Gastroesophageal sphincter (tissue), 4 donors: ENCODE data around the gene BTBD6. TPM values are rescaled to one million over a fixed set of nuclear protein-coding genes. Genes with fewer than 3 reads are reported as not detected.

Source experiments
- ATAC-seq: fragments of 150-250 bp; one replicate; pipeline ENCODE4 v1.9.1; 2016; ENCODE audit warnings: mild to moderate bottlenecking, moderate library complexity
- H3K27ac ChIP-seq, 4 donors: fragments of 200-600 bp; sonication (generic) in 3 of 4; 1 replicate in 3 of 4; 2 replicates in 1 of 4; pipeline ENCODE4 v1.5.1; 2016 to 2019
- H3K27me3 ChIP-seq: fragments of 200-600 bp; sonication (generic); one replicate; pipeline ENCODE4 v1.5.1; 2019
- H3K36me3 ChIP-seq, 2 donors: fragments of 200-600 bp; sonication (generic); one replicate each; pipeline ENCODE4 v1.5.1; 2019; ENCODE audit warnings: control low read depth in 1 of 2
- H3K4me1 ChIP-seq, 3 donors: fragments of 200-600 bp; sonication (generic); 1 replicate in 2 of 3; 2 replicates in 1 of 3; pipeline ENCODE4 v1.5.1; 2016 to 2019; ENCODE audit warnings: control low read depth in 2 of 3
- H3K4me3 ChIP-seq, 2 donors: fragments of 200-600 bp; sonication (generic); one replicate each; pipeline ENCODE4 v1.5.1; 2019; ENCODE audit warnings: mild to moderate bottlenecking in 1 of 2, moderate library complexity in 1 of 2
- H3K9me3 ChIP-seq, 3 donors: fragments of 200-600 bp; sonication (generic); one replicate each; pipeline ENCODE4 v1.5.1; 2017 to 2019; ENCODE audit warnings: control low read depth in 2 of 3
- EP300 ChIP-seq: sonication (generic); formaldehyde crosslinking; IDR thresholded peaks from one replicate; pipeline ENCODE4 v1.6.1; 2017; ENCODE audit warnings: antibody characterized with exemption, mild to moderate bottlenecking
- POLR2A ChIP-seq, 2 donors: fragments of 450-650 bp; IDR thresholded peaks; one replicate each; pipeline ENCODE4 v1.6.1; 2017; ENCODE audit warnings: antibody characterized with exemption in 2 of 2, mild to moderate bottlenecking in 2 of 2, moderate library complexity in 1 of 2
- POLR2AphosphoS5 ChIP-seq: sonication (generic); formaldehyde crosslinking; IDR thresholded peaks from one replicate; pipeline ENCODE4 v1.6.1; 2017; ENCODE audit warnings: antibody characterized with exemption
- WGBS, 2 donors: methylation state at CpG; one replicate each; pipeline ENCODE4 v1.1.5; 2018; ENCODE audit warnings: low coverage in 1 of 2; 5-methylcytosine and 5-hydroxymethylcytosine counted together
- total RNA-seq, 4 donors: library from RNA; depleted of rRNA; stranded (reverse); fragments of >200 nt; gene quantifications; one replicate each; pipeline ENCODE4 v1.1.0, GENCODE V29; 2016
- TF ChIP-seq, protein P1 (sequence below), 4 experiments: fragments of 200-600 bp in 2 of 4; fragments of 450-650 bp in 2 of 4; sonication (generic) in 1 of 4; IDR thresholded peaks; one replicate each; pipeline ENCODE4 v1.5.1; 2017 to 2019; ENCODE audit warnings: antibody characterized with exemption in 4 of 4, mild to moderate bottlenecking in 2 of 4, moderate library complexity in 2 of 4

Gene BTBD6
- total RNA-seq, 4 donors from 2014 or later, result 50.9 to 80.7 (median 66.1) TPM

DNA sequence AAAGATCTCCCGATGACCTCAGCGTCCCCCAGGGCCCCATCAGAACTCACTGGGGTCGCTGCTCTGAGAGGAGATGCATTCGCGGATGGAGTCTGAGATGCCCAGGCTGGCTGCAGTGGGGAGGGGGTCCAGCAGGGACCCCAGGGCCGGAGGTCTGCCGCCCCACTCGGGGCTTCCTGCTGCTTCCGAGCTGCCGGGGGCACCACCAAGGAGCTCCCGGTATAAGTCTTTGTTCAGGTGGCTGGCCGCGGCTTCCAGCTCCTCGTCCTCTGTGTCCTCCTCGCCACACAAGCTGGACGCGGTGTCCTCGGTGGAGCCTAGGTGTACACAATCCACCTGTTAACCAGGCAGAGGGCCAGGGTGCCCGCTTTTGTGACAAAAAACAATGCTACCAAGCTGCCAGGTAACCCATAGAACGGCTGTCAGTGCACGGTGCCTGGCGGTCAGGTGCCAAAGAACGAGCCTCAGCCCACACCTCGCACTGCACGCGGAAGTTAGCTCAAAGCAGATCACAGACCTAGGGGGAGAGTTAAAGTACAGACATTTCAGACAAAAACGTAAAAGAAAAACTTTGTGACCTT lies 26.6 kb upstream of the BTBD6 start:
- WGBS, 2 donors, result 85 to 93% methylated on average over 3 to 9 of the region's 27 CpGs
- Histone ChIP-seq H3K4me1 (peaks cover 0 to 12% (median 0%) of the 10 kb centered on the region in 3 donors), H3K9me3 (no peaks in the 10 kb centered on the region), H3K4me3 (no peak overlapping the region), H3K27me3 (no peaks in the 10 kb centered on the region), H3K27ac (peak overlapping the region in 1 of 4 donors; percentile 15), H3K36me3 (peaks cover 0 to 97% of the 10 kb centered on the region in 2 donors)
- no peak for ATAC-seq
- no peak for TF ChIP-seq POLR2A (IDR thresholded peaks at IDR 0.05)
- TF ChIP-seq EP300, result no peak
- TF ChIP-seq POLR2AphosphoS5, result no peak
- TF ChIP-seq, protein P1, sequence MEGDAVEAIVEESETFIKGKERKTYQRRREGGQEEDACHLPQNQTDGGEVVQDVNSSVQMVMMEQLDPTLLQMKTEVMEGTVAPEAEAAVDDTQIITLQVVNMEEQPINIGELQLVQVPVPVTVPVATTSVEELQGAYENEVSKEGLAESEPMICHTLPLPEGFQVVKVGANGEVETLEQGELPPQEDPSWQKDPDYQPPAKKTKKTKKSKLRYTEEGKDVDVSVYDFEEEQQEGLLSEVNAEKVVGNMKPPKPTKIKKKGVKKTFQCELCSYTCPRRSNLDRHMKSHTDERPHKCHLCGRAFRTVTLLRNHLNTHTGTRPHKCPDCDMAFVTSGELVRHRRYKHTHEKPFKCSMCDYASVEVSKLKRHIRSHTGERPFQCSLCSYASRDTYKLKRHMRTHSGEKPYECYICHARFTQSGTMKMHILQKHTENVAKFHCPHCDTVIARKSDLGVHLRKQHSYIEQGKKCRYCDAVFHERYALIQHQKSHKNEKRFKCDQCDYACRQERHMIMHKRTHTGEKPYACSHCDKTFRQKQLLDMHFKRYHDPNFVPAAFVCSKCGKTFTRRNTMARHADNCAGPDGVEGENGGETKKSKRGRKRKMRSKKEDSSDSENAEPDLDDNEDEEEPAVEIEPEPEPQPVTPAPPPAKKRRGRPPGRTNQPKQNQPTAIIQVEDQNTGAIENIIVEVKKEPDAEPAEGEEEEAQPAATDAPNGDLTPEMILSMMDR (IDR thresholded peaks at IDR 0.05), result no peak

DNA sequence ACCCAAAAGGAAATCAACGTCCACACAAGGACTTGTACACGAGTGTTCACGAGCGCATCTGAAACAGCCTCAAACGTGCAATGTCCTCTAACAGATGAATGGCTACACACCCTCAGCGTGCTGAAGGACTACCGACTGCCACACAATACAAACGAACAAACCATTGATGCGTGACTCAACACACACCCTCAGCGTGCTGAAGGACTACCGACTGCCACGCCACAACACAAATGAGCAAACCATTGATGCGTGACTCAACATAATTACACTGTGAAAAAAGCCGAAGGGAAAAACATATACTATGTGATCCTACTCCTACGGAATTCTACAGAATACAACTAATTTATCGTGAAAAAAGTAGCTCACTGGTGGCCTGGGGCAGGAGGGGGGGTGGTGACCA lies 25.1 kb upstream of the BTBD6 start:
- H3K27me3 ChIP-seq, result no peaks in the 10 kb centered on the region
- peaks cover 0 to 96% of the 10 kb centered on the region in 2 donors for H3K36me3 ChIP-seq
- peaks cover 0 to 12% (median 0%) of the 10 kb centered on the region in 3 donors for H3K4me1 ChIP-seq
- H3K9me3 ChIP-seq, result no peaks in the 10 kb centered on the region
- TF ChIP-seq EP300 (no peak), POLR2AphosphoS5 (no peak)
- TF ChIP-seq, protein P1 (IDR thresholded peaks at IDR 0.05), result no peak
- no peak overlapping the region for H3K4me3 ChIP-seq
- WGBS, 2 donors, result 88 to 95% methylated on average over 15 to 16 of the region's 16 CpGs
- no peak for ATAC-seq
- H3K27ac ChIP-seq, result no peak overlapping the region

DNA sequence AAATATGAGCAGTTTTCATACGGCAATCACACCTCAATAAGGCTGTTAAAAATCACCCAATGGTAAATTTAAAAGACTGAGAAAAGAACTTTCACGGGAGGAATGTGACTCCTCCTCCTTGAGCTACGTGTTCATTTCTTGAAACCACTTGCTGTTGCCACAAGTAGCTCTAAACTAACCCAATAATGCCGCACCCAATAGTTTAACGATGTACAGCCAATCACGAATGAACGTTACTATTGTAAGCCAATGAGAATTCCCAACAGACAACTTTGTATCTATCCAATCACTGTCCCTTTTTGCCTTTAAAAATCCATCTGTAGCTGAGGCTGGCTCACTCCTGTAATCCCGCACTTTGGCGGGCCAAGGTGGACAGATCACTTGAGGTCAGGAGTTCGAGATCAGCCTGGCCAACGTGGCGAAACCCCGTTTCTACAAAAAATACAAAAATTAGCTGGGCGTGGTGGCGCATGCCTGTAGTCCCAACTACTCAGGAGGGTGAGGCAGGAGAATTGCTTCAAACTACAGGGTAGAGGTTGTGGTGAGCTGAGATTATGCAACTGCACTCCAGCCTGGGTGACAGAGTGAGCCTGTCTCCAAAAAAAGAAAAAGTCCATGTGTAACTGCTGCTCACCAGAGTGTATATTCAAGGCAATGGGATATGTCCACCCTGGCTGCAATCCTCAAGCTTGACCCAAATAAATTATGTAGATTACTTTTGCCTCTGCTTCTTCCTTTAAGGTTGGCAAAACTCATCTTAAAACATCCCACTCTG lies 24.4 kb upstream of the BTBD6 start:
- H3K36me3 ChIP-seq, result peaks cover 0 to 94% of the 10 kb centered on the region in 2 donors
- no peak overlapping the region for H3K4me3 ChIP-seq
- H3K27ac ChIP-seq, result no peak overlapping the region
- H3K27me3 ChIP-seq, result no peaks in the 10 kb centered on the region
- 88 to 93% methylated on average over 12 to 15 of the region's 15 CpGs for WGBS, 2 donors
- H3K4me1 ChIP-seq, result peaks cover 0 to 12% (median 0%) of the 10 kb centered on the region in 3 donors
- ATAC-seq, result no peak
- TF ChIP-seq EP300, result no peak
- TF ChIP-seq, protein P1 (IDR thresholded peaks at IDR 0.05), result no peak
- TF ChIP-seq POLR2AphosphoS5, result no peak
- TF ChIP-seq POLR2A (IDR thresholded peaks at IDR 0.05), result no peak
- H3K9me3 ChIP-seq, result no peaks in the 10 kb centered on the region

DNA sequence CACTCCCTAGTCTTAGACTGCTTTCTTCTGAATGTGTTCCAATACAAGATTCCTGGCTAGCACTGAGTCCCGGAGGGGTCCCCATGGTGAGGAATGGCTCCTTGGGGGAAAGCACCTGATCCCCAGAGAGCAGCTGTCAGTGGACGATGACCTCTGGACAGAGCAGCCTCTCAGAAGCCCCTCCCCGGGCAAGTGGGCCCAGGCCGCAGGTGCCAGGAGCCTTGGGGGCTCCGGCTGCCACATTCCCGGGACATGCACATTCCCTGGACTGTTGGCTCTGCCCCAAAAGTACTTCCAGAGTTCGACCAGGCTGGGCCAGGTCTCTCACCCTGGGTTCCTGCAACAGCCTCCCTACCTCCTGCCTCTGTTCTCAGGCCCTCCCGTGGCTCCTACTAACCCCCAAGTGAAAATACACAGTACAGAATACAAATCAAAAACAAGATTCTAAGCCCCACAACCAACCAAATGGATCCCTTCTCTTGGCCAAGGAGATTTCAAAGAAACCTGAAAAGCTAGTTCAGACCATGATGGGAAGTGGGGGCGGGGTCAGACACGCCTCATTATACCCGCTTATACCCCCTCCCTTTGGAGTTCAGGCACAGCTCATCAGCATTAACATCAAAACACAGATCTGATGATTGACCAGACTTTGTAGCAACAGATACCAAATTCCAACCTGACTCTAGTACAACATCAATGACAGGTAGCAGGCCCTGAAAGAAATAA lies 23.3 kb upstream of the BTBD6 start:
- WGBS, 2 donors, result 73 to 98% methylated on average over 3 to 4 of the region's 11 CpGs
- H3K36me3 ChIP-seq, result peaks cover 0 to 83% of the 10 kb centered on the region in 2 donors

More for the DNA sequence above, 23.3 kb upstream of the BTBD6 start:
- no peak overlapping the region for H3K4me3 ChIP-seq
- H3K9me3 ChIP-seq, result no peaks in the 10 kb centered on the region
- H3K27me3 ChIP-seq, result no peaks in the 10 kb centered on the region
- TF ChIP-seq POLR2AphosphoS5 (no peak), EP300 (no peak), POLR2A (IDR thresholded peaks at IDR 0.05) (no peak)
- TF ChIP-seq, protein P1 (IDR thresholded peaks at IDR 0.05), result no peak
- H3K27ac ChIP-seq, result no peak overlapping the region
- peaks cover 0 to 12% (median 0%) of the 10 kb centered on the region in 3 donors for H3K4me1 ChIP-seq
- no peak for ATAC-seq
